Upper lobe of left lung (tissue), 6 donors: ENCODE data around the gene CD82. TPM values are rescaled to one million over a fixed set of nuclear protein-coding genes. Genes with fewer than 3 reads are reported as not detected.

Experiments
- ATAC-seq, 2 donors: fragments of 200-7000 bp; cut with Tn5 transposase; one replicate each; pipeline ENCODE4 v1.9.1; 2022; ENCODE audit warnings: mild to moderate bottlenecking in 2 of 2, moderate library complexity in 2 of 2; ENCODE audit not compliant: low FRiP score in 2 of 2
- DNase-seq, 2 donors: peaks; one replicate each; pipeline ENCODE4 v3.0.0-alpha.2; 2019 to 2020
- H3K27ac ChIP-seq, 4 donors: fragments of 200-600 bp; sonication (generic); one replicate each; pipeline ENCODE4 v1.5.1; 2016 to 2019
- H3K27me3 ChIP-seq, 4 donors: fragments of 200-600 bp; sonication (generic); one replicate each; pipeline ENCODE4 v1.5.1; 2017 to 2019
- H3K36me3 ChIP-seq, 4 donors: fragments of 200-600 bp; sonication (generic); one replicate each; pipeline ENCODE4 v1.5.1; 2016 to 2019
- H3K4me1 ChIP-seq, 4 donors: fragments of 200-600 bp; sonication (generic); one replicate each; pipeline ENCODE4 v1.5.1; 2018 to 2019
- H3K4me3 ChIP-seq, 4 donors: fragments of 200-600 bp; sonication (generic); one replicate each; pipeline ENCODE4 v1.5.1; 2017 to 2019; ENCODE audit warnings: mild to moderate bottlenecking in 2 of 4, moderate library complexity in 1 of 4
- H3K9me3 ChIP-seq, 4 donors: fragments of 200-600 bp; sonication (generic); one replicate each; pipeline ENCODE4 v1.5.1; 2018 to 2019
- CTCF ChIP-seq, 6 experiments: fragments of 450-650 bp in 4 of 6; fragments of 200-600 bp in 2 of 6; sonication (generic) in 2 of 6; IDR thresholded peaks; one replicate each; pipeline ENCODE4 v1.5.1; 2016 to 2019; ENCODE audit warnings: antibody characterized with exemption in 6 of 6
- EP300 ChIP-seq, 4 donors: sonication (generic); formaldehyde crosslinking; IDR thresholded peaks; one replicate each; pipeline ENCODE4 v1.5.1; 2017; ENCODE audit warnings: antibody characterized with exemption in 4 of 4, control low read depth in 2 of 4
- POLR2A ChIP-seq, 4 donors: fragments of 450-650 bp; IDR thresholded peaks; one replicate each; pipeline ENCODE4 v1.5.1; 2016 to 2017; ENCODE audit warnings: antibody characterized with exemption in 4 of 4, mild to moderate bottlenecking in 2 of 4
- POLR2AphosphoS5 ChIP-seq, 2 donors: sonication (generic); formaldehyde crosslinking; IDR thresholded peaks; one replicate each; pipeline ENCODE4 v1.5.1; 2017; ENCODE audit warnings: antibody characterized with exemption in 2 of 2
- WGBS, 2 donors: methylation state at CpG; one replicate each; pipeline ENCODE4 v1.1.5; 2017 to 2018; 5-methylcytosine and 5-hydroxymethylcytosine counted together
- total RNA-seq, 6 donors: library from RNA; depleted of rRNA in 4 of 6; stranded (reverse); fragments of >200 nt in 4 of 6; gene quantifications; one replicate each; pipeline versions ENCODE4 v1.1.0 to v1.2.1, GENCODE V29; 2016 to 2021
- donor health status: DM: no; HTN: no; CAD: no; lungs with moderate emphysema.
- donor health status: DM: no; HTN: yes; CAD: no; lungs with severe emphysema.

The CD82 gene
- total RNA-seq, 6 donors from 2014 or later: 29.8 to 148 (median 69.9) TPM

GRCh38 chr11:44580701-44581100 lies 15.2 kb downstream of the CD82 start:
- DNase-seq (no peak), ATAC-seq (no peak)
- Histone ChIP-seq H3K4me3 (no peak overlapping the region), H3K27me3 (no peaks in the 10 kb centered on the region), H3K27ac (peak overlapping the region in 2 of 4 donors; percentile 4 to 75), H3K4me1 (peaks cover 39 to 72% (median 57%) of the 10 kb centered on the region in 4 donors), H3K36me3 (peaks cover 0 to 24% (median 0%) of the 10 kb centered on the region in 4 donors), H3K9me3 (no peaks in the 10 kb centered on the region)
- no peak for TF ChIP-seq EP300 (IDR thresholded peaks at IDR 0.05)
- no peak for TF ChIP-seq POLR2A (IDR thresholded peaks at IDR 0.05)
- TF ChIP-seq CTCF (IDR thresholded peaks at IDR 0.05): no peak
- TF ChIP-seq POLR2AphosphoS5 (IDR thresholded peaks at IDR 0.05): no peak
- 60 to 73% methylated on average over 2 of the region's 2 CpGs for WGBS, 2 donors

GRCh38 chr11:44581246-44581645 lies 15.8 kb downstream of the CD82 start:
- no peak overlapping the region for H3K4me3 ChIP-seq
- no peaks in the 10 kb centered on the region for H3K27me3 ChIP-seq
- TF ChIP-seq EP300 (IDR thresholded peaks at IDR 0.05) (no peak), POLR2AphosphoS5 (IDR thresholded peaks at IDR 0.05) (no peak), CTCF (IDR thresholded peaks at IDR 0.05) (no peak), POLR2A (IDR thresholded peaks at IDR 0.05) (no peak)
- ATAC-seq (no peak), DNase-seq (no peak)
- no peaks in the 10 kb centered on the region for H3K9me3 ChIP-seq
- WGBS, 2 donors: 38 to 100% methylated on average over 2 to 3 of the region's 3 CpGs
- H3K4me1 ChIP-seq: peaks cover 39 to 72% (median 57%) of the 10 kb centered on the region in 4 donors
- H3K27ac ChIP-seq: peak overlapping the region in 2 of 4 donors; percentile 1 to 4
- H3K36me3 ChIP-seq: peaks cover 0 to 20% (median under 1%) of the 10 kb centered on the region in 4 donors

GRCh38 chr11:44582641-44583352 lies 17.3 kb downstream of the CD82 start:
- WGBS, 2 donors: 90 to 91% methylated on average over 3 of the region's 3 CpGs
- Histone ChIP-seq H3K27ac (peak overlapping the region in 2 of 4 donors; percentile 36 to 67), H3K27me3 (no peaks in the 10 kb centered on the region), H3K9me3 (no peaks in the 10 kb centered on the region), H3K4me1 (peaks cover 33 to 61% (median 45%) of the 10 kb centered on the region in 4 donors), H3K4me3 (no peak overlapping the region), H3K36me3 (peaks cover 0 to 28% (median 8%) of the 10 kb centered on the region in 4 donors)
- DNase-seq (no peak), ATAC-seq (no peak)
- TF ChIP-seq CTCF (IDR thresholded peaks at IDR 0.05) (no peak), POLR2A (IDR thresholded peaks at IDR 0.05) (no peak), EP300 (IDR thresholded peaks at IDR 0.05) (no peak), POLR2AphosphoS5 (IDR thresholded peaks at IDR 0.05) (no peak)

GRCh38 chr11:44583353-44583669 lies 17.8 kb downstream of the CD82 start:
- H3K27me3 ChIP-seq: no peaks in the 10 kb centered on the region
- WGBS, 2 donors: 66 to 80% methylated on average over 2 of the region's 2 CpGs
- H3K36me3 ChIP-seq: peaks cover 0 to 32% (median 9%) of the 10 kb centered on the region in 4 donors
- TF ChIP-seq EP300 (IDR thresholded peaks at IDR 0.05) (no peak), CTCF (IDR thresholded peaks at IDR 0.05) (no peak)
- peak overlapping the region in 2 of 4 donors; percentile 36 to 76 for H3K27ac ChIP-seq
- ATAC-seq (no peak), DNase-seq (no peak)
- H3K4me1 ChIP-seq: peaks cover 28 to 56% (median 40%) of the 10 kb centered on the region in 4 donors
- H3K9me3 ChIP-seq: no peaks in the 10 kb centered on the region
- no peak overlapping the region for H3K4me3 ChIP-seq

GRCh38 chr11:44585421-44585820 lies 20.0 kb downstream of the CD82 start:
- DNase-seq (no peak), ATAC-seq (no peak)
- TF ChIP-seq CTCF (IDR thresholded peaks at IDR 0.05): no peak
- TF ChIP-seq POLR2A (IDR thresholded peaks at IDR 0.05): no peak
- no peak for TF ChIP-seq POLR2AphosphoS5 (IDR thresholded peaks at IDR 0.05)
- TF ChIP-seq EP300 (IDR thresholded peaks at IDR 0.05): no peak
- Histone ChIP-seq H3K9me3 (no peaks in the 10 kb centered on the region), H3K4me3 (no peak overlapping the region), H3K27ac (no peak overlapping the region), H3K36me3 (peaks cover 0 to 36% (median 12%) of the 10 kb centered on the region in 4 donors), H3K27me3 (no peaks in the 10 kb centered on the region), H3K4me1 (peaks cover 10 to 43% (median 29%) of the 10 kb centered on the region in 4 donors)
- 80 to 100% methylated on average over 3 to 5 of the region's 5 CpGs for WGBS, 2 donors
